HCT116 (cell line): Measurements from ENCODE around the gene COL4A4. TPM values are rescaled to one million over a fixed set of nuclear protein-coding genes. Genes with fewer than 3 reads are reported as not detected.

Experiments used
- ATAC-seq: fragments of 200-7000 bp; cut with Tn5 transposase; 2 replicates; pipeline ENCODE4 v1.9.1; 2020; ENCODE audit warnings: mild to moderate bottlenecking, moderate library complexity
- BruUV-seq: library from RNA; stranded (reverse); fragments of 400-500 nt; replicated peaks from 2 replicates; lab custom pipeline; 2021; lab: Mats Ljungman, UMichigan
- CTCF ChIA-PET: fragments of 300-600 bp; sonication (Branson Sonifier 250); formaldehyde crosslinking; loops from one replicate; lab custom pipeline; 2021; ENCODE audit warnings: antibody characterized with exemption; lab: Charles Lee
- POLR2A ChIA-PET: fragments of 300-600, 350-600 bp; sonication (Branson Sonifier 250); formaldehyde crosslinking; loops from one replicate; lab custom pipeline; 2021; ENCODE audit warnings: antibody characterized with exemption; lab: Charles Lee
- RAD21 ChIA-PET, 2 experiments: fragments of 300-600 bp; sonication (Branson Sonifier 250); formaldehyde crosslinking; loops; one replicate each; lab custom pipeline; 2023; ENCODE audit warnings: low total read pairs in 2 of 2; ENCODE audit not compliant: uncharacterized antibody in 2 of 2, unreplicated experiment in 2 of 2, low non-redundant PET in 1 of 2; lab: Charles Lee
- DNase-seq: peaks from one replicate; pipeline ENCODE4 v3.0.0-alpha.2; 2010; ENCODE audit warnings: low read depth, low spot score
- H2AFZ ChIP-seq: fragments of 200-600 bp; shearing (Covaris generic), sonication (generic); 2 replicates; pipeline ENCODE4 v1.6.1; 2017; ENCODE audit warnings: low read depth, mixed run types, mixed read lengths, antibody characterized with exemption, low read length; ENCODE audit not compliant: poor library complexity, severe bottlenecking
- H3K27ac ChIP-seq: 2 replicates; pipeline ENCODE4 v1.5.1; 2012; ENCODE audit warnings: low read depth, low read length
- H3K27me3 ChIP-seq: fragments of 200-600 bp; sonication (generic); 2 replicates; pipeline ENCODE4 v1.6.1; 2016; ENCODE audit warnings: mixed run types, low read length, mixed read lengths; ENCODE audit not compliant: insufficient read depth
- H3K36me3 ChIP-seq, 2 experiments: fragments of 200-500 bp in 1 of 2; fragments of 200-600 bp in 1 of 2; sonication (Bioruptor generic) in 1 of 2; sonication (generic) in 1 of 2; 2 replicates each; pipeline versions ENCODE4 v1.5.1 to v1.6.1; 2014 to 2016; ENCODE audit warnings: low read length in 2 of 2, inconsistent platforms in 1 of 2, mixed read lengths in 1 of 2, mixed run types in 1 of 2; ENCODE audit not compliant: insufficient read depth in 2 of 2, control insufficient read depth in 1 of 2
- H3K4me1 ChIP-seq, 2 experiments: fragments of 200-600 bp in 1 of 2; sonication (generic) in 1 of 2; 2 replicates each; pipeline versions ENCODE4 v1.5.1 to v1.6.1; 2012 to 2017; ENCODE audit warnings: low read length in 2 of 2, inconsistent platforms in 1 of 2, mild to moderate bottlenecking in 1 of 2, mixed read lengths in 1 of 2, mixed run types in 1 of 2, moderate library complexity in 1 of 2; ENCODE audit not compliant: insufficient read depth in 2 of 2, control insufficient read depth in 1 of 2
- H3K4me2 ChIP-seq: fragments of 200-600 bp; sonication (generic); 2 replicates; pipeline ENCODE4 v1.6.1; 2017; ENCODE audit warnings: mixed run types, low read length, mixed read lengths
- H3K4me3 ChIP-seq, 2 experiments: fragments of 200-600 bp in 1 of 2; sonication (generic) in 1 of 2; replicated peaks in 1 of 2; 2 replicates each; pipeline ENCODE4 v1.5.1; 2011 to 2016; ENCODE audit warnings: low read length in 2 of 2, control low read depth in 1 of 2, low read depth in 1 of 2, mild to moderate bottlenecking in 1 of 2, mixed read lengths in 1 of 2, mixed run types in 1 of 2
- H3K79me2 ChIP-seq: fragments of 200-600 bp; sonication (generic); 2 replicates; pipeline ENCODE4 v1.6.1; 2017; ENCODE audit warnings: mild to moderate bottlenecking, mixed run types, low read length, moderate library complexity, mixed read lengths; ENCODE audit not compliant: insufficient read depth
- H3K9ac ChIP-seq: fragments of 200-600 bp; sonication (generic); 2 replicates; pipeline ENCODE4 v1.6.1; 2016; ENCODE audit warnings: low read length, mixed read lengths
- H3K9me2 ChIP-seq: fragments of 200-600 bp; sonication (generic), shearing (Covaris generic); 2 replicates; pipeline ENCODE4 v1.6.1; 2017; ENCODE audit warnings: mixed run types, mild to moderate bottlenecking, moderate library complexity; ENCODE audit not compliant: insufficient read depth
- H3K9me3 ChIP-seq, 2 experiments: fragments of 200-500 bp in 1 of 2; fragments of 200-600 bp in 1 of 2; sonication (Bioruptor generic) in 1 of 2; sonication (generic) in 1 of 2; 2 replicates each; pipeline ENCODE4 v1.6.1; 2014 to 2017; ENCODE audit warnings: low read length in 2 of 2, mixed read lengths in 2 of 2, inconsistent platforms in 1 of 2, low read depth in 1 of 2, mild to moderate bottlenecking in 1 of 2, mixed run types in 1 of 2, moderate library complexity in 1 of 2; ENCODE audit not compliant: control insufficient read depth in 1 of 2, insufficient read depth in 1 of 2
- H4K20me1 ChIP-seq: fragments of 200-600 bp; sonication (generic), shearing (Covaris generic); 2 replicates; pipeline ENCODE4 v1.6.1; 2017; ENCODE audit warnings: mixed run types, mild to moderate bottlenecking, moderate library complexity; ENCODE audit not compliant: insufficient read depth
- CEBPB ChIP-seq: IDR thresholded peaks from 2 replicates; pipeline ENCODE4 v1.6.1; 2012; ENCODE audit warnings: low read depth
- EGR1 ChIP-seq: IDR thresholded peaks from 2 replicates; pipeline ENCODE4 v1.6.1; 2012; ENCODE audit warnings: low read depth
- ELF1 ChIP-seq: IDR thresholded peaks from 2 replicates; pipeline ENCODE4 v1.6.1; 2012; ENCODE audit warnings: low read depth, borderline replicate concordance
- EZH2 ChIP-seq: fragments of 200-600 bp; sonication (generic); IDR thresholded peaks from 2 replicates; pipeline ENCODE4 v1.6.1; 2017; ENCODE audit warnings: antibody characterized with exemption, mixed run types
- EZH2phosphoT487 ChIP-seq: fragments of 200-600 bp; IDR thresholded peaks from 2 replicates; pipeline ENCODE4 v1.6.1; 2018; ENCODE audit warnings: antibody characterized with exemption, borderline replicate concordance
- JUND ChIP-seq: IDR thresholded peaks from 2 replicates; pipeline ENCODE4 v1.6.1; 2012
- POLR2AphosphoS5 ChIP-seq: IDR thresholded peaks from 2 replicates; pipeline ENCODE4 v1.6.1; 2011; ENCODE audit warnings: mild to moderate bottlenecking, low read depth, low read length, moderate library complexity
- RAD21 ChIP-seq: IDR thresholded peaks from 2 replicates; pipeline ENCODE4 v1.6.1; 2012; ENCODE audit warnings: low read depth, mild to moderate bottlenecking
- SIN3A ChIP-seq: IDR thresholded peaks from 2 replicates; pipeline ENCODE4 v1.6.1; 2012; ENCODE audit warnings: low read depth
- SP1 ChIP-seq: IDR thresholded peaks from 2 replicates; pipeline ENCODE4 v1.6.1; 2012; ENCODE audit warnings: low read depth
- SRF ChIP-seq: IDR thresholded peaks from 2 replicates; pipeline ENCODE4 v1.6.1; 2012; ENCODE audit warnings: low read depth
- YY1 ChIP-seq: IDR thresholded peaks from 2 replicates; pipeline ENCODE4 v1.6.1; 2011; ENCODE audit warnings: low read length, low read depth, moderate library complexity, mild to moderate bottlenecking; ENCODE audit not compliant: insufficient replicate concordance; ENCODE audit errors: extremely low read depth
- ZFX ChIP-seq: fragments of 450-650 bp; IDR thresholded peaks from 2 replicates; pipeline ENCODE4 v1.6.1; 2017
- ZNF274 ChIP-seq: fragments of 200-500 bp; sonication (Bioruptor generic); IDR thresholded peaks from 2 replicates; pipeline ENCODE4 v1.6.1; 2014; ENCODE audit warnings: mild to moderate bottlenecking, low read depth, low read length, inconsistent platforms
- intact Hi-C: fragments of 100-400 bp; cut with micrococcal nuclease; formaldehyde crosslinking; loops from 2 replicates; pipeline ENCODE4 v1.10.0; 2022
- total RNA-seq: library from RNA; stranded (reverse); gene quantifications from one replicate; pipeline ENCODE4 v1.2.1, GENCODE V29; 2021; ENCODE audit not compliant: unreplicated experiment
- TF ChIP-seq, protein P1 (sequence below), 3 experiments: fragments of 200-600 bp in 1 of 3; sonication (generic) in 1 of 3; IDR thresholded peaks in 2 of 3; conservative IDR thresholded peaks in 1 of 3; 2 replicates each; pipeline ENCODE4 v1.5.1; 2012 to 2017; ENCODE audit warnings: low read depth in 2 of 3, low read length in 2 of 3, antibody characterized with exemption in 1 of 3, borderline replicate concordance in 1 of 3, control low read depth in 1 of 3, mild to moderate bottlenecking in 1 of 3, mixed read lengths in 1 of 3, mixed run types in 1 of 3, moderate library complexity in 1 of 3; ENCODE audit not compliant: insufficient read depth in 1 of 3

The COL4A4 gene
- total RNA-seq, 1 experiment from 2014 or later = 5.9 TPM

DNA sequence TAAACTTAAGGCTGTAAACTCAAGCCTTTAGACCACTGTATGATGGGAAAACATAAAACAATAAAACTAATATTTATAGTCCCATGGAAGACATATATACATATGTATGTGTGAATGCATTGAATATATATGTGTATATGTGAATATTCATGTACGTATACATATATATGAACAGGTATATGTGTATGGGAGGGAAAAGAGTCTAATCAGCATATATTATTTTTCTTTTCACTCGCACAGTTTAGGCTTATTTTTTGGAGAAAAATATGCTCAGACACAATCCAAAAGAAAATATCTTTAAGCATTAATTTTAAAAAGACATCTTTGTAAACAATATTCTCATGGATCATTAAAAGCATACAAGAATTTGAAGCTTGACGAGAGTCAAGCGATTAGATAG, 22.7 kb downstream of the COL4A4 start:
- intact Hi-C loops = no loop called here
- H3K4me2 ChIP-seq = no peak overlapping the region
- CTCF ChIA-PET = interaction anchor here (1.4 kb wide), 1 partner anchor 97 kb away, joined by 4 read pairs; no protein-coding TSS in a partner anchor
- no peaks in the 10 kb centered on the region for H4K20me1 ChIP-seq
- BruUV-seq = no TSS peak
- H3K36me3 ChIP-seq = no peaks in the 10 kb centered on the region
- no peaks in the 10 kb centered on the region for H3K4me1 ChIP-seq
- POLR2A ChIA-PET = no interaction called here
- DNase-seq = no peak
- RAD21 ChIA-PET = no interaction called here
- H3K79me2 ChIP-seq = no peaks in the 10 kb centered on the region
- no peaks in the 10 kb centered on the region for H3K27me3 ChIP-seq
- no peak for ATAC-seq
- no peak overlapping the region for H2AFZ ChIP-seq
- no peak overlapping the region for H3K27ac ChIP-seq
- no peak for TF ChIP-seq SP1
- TF ChIP-seq POLR2AphosphoS5 = no peak
- TF ChIP-seq EZH2phosphoT487 = no peak
- no peak for TF ChIP-seq ELF1
- no peak for TF ChIP-seq JUND
- TF ChIP-seq, protein P1, sequence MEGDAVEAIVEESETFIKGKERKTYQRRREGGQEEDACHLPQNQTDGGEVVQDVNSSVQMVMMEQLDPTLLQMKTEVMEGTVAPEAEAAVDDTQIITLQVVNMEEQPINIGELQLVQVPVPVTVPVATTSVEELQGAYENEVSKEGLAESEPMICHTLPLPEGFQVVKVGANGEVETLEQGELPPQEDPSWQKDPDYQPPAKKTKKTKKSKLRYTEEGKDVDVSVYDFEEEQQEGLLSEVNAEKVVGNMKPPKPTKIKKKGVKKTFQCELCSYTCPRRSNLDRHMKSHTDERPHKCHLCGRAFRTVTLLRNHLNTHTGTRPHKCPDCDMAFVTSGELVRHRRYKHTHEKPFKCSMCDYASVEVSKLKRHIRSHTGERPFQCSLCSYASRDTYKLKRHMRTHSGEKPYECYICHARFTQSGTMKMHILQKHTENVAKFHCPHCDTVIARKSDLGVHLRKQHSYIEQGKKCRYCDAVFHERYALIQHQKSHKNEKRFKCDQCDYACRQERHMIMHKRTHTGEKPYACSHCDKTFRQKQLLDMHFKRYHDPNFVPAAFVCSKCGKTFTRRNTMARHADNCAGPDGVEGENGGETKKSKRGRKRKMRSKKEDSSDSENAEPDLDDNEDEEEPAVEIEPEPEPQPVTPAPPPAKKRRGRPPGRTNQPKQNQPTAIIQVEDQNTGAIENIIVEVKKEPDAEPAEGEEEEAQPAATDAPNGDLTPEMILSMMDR (IDR thresholded peaks at IDR 0.05 in 2 of 3, conservative IDR thresholded peaks at IDR 0.05 in 1 of 3; ENCODE audit: borderline replicate concordance in 1 of 3, insufficient read depth in 1 of 3, low read depth in 2 of 3, low read length in 2 of 3) = no peak
- no peak for TF ChIP-seq EGR1
- no peak for TF ChIP-seq SRF
- TF ChIP-seq ZFX = no peak
- TF ChIP-seq YY1 = no peak
- TF ChIP-seq RAD21 = no peak
- no peak for TF ChIP-seq ZNF274
- no peak for TF ChIP-seq EZH2
- no peak for TF ChIP-seq SIN3A
- no peak for TF ChIP-seq CEBPB
- TF ChIP-seq, all 23 proteins: peak for 0
- Histone ChIP-seq H3K9ac (no peak overlapping the region), H3K9me3 (no peaks in the 10 kb centered on the region), H3K9me2 (no peaks in the 10 kb centered on the region), H3K4me3 (no peak overlapping the region)
